Activated CD8-positive, alpha-beta T cell treated with anti-CD3 and anti-CD28 coated beads, Interleukin-2, amount 10 ng/mL, durations not matched to agents 7 days and 5 days (primary cell): Measurements from ENCODE around the gene LRMDA. TPM values are rescaled to one million over a fixed set of nuclear protein-coding genes. Genes with fewer than 3 reads are reported as not detected.

Experiments used
- ATAC-seq: fragments of 150-1000 bp; cut with Tn5 transposase; one replicate; pipeline ENCODE4 v1.10.0; 2021; ENCODE audit warnings: moderate library complexity
- CTCF ChIA-PET: fragments of 350-600 bp; sonication (Branson Sonifier 250); formaldehyde crosslinking; loops from one replicate; lab custom pipeline; 2021; ENCODE audit warnings: antibody characterized with exemption; lab: Charles Lee
- POLR2A ChIA-PET: fragments of 350-600 bp; sonication (Branson Sonifier 250); formaldehyde crosslinking; loops from one replicate; lab custom pipeline; 2021; ENCODE audit warnings: antibody characterized with exemption; lab: Charles Lee
- DNase-seq: peaks from one replicate; pipeline ENCODE4 v3.0.0-alpha.2; 2020
- H3K27ac Mint-ChIP-seq: one replicate; pipeline ENCODE4 v1.8.0; 2021; ENCODE audit warnings: mild to moderate bottlenecking, mixed read lengths
- H3K27me3 Mint-ChIP-seq: one replicate; pipeline ENCODE4 v1.8.0; 2021; ENCODE audit warnings: low read depth, mixed read lengths
- H3K36me3 Mint-ChIP-seq: one replicate; pipeline ENCODE4 v1.8.0; 2021; ENCODE audit warnings: low read depth, mixed read lengths
- H3K4me1 Mint-ChIP-seq: one replicate; pipeline ENCODE4 v1.8.0; 2021; ENCODE audit warnings: low read depth, mixed read lengths
- H3K4me3 Mint-ChIP-seq: one replicate; pipeline ENCODE4 v1.8.0; 2021; ENCODE audit warnings: mild to moderate bottlenecking, mixed read lengths
- H3K9me3 Mint-ChIP-seq: one replicate; pipeline ENCODE4 v1.8.0; 2022; ENCODE audit warnings: mixed read lengths; ENCODE audit not compliant: insufficient read depth
- total RNA-seq, 2 experiments: library from RNA; stranded (reverse); gene quantifications; one replicate each; pipeline ENCODE4 v1.2.3, GENCODE V29; 2021

LRMDA gene
- total RNA-seq, 2 experiments from 2014 or later, result not detected

DNA sequence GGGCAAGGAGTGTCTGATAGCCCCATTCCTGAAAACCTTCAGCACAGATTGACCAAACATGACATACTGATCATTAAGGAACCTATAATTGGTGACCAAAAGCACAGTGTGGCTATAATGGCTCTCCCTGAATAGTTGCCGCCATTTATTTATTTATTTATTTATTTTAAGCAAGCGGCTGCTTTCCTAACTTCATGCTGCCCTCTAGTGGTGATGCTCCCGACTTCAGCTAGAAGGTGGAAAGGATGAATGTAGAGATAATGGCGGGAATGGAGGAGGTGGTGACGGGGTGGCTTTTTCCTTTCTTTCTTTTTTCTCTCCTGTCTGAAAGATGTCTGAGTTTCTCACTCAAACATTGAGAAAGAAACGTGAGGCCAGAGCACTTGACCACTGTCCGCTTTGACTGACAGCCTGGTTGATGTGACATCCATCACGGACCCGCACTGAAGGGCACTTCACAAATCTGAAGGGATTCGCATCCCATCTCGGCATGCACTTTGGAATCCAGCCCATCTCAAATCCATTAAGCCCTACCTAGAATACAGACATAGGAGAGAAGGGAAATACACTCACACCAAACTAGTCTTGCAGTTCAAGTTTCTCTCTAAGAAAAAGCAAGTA, 1116.0 kb downstream of the LRMDA start:
- no peaks in the 10 kb centered on the region for H3K27me3 Mint-ChIP-seq
- ATAC-seq, result no peak
- H3K4me1 Mint-ChIP-seq, result no peaks in the 10 kb centered on the region
- ChIA-PET CTCF (no interaction called here), POLR2A (no interaction called here)
- no peaks in the 10 kb centered on the region for H3K36me3 Mint-ChIP-seq
- no peak overlapping the region for H3K4me3 Mint-ChIP-seq
- peak; percentile 68 for DNase-seq
- H3K27ac Mint-ChIP-seq, result no peak overlapping the region
- no peaks in the 10 kb centered on the region for H3K9me3 Mint-ChIP-seq

GRCh38 chr10:76548716-76549115, 1117.3 kb downstream of the LRMDA start:
- no peaks in the 10 kb centered on the region for H3K9me3 Mint-ChIP-seq
- ATAC-seq, result no peak
- H3K4me1 Mint-ChIP-seq, result no peaks in the 10 kb centered on the region
- no peaks in the 10 kb centered on the region for H3K36me3 Mint-ChIP-seq
- no peak overlapping the region for H3K4me3 Mint-ChIP-seq
- no peak overlapping the region for H3K27ac Mint-ChIP-seq
- no peaks in the 10 kb centered on the region for H3K27me3 Mint-ChIP-seq
- POLR2A ChIA-PET, result no interaction called here
- DNase-seq, result no peak
- CTCF ChIA-PET, result no interaction called here

DNA sequence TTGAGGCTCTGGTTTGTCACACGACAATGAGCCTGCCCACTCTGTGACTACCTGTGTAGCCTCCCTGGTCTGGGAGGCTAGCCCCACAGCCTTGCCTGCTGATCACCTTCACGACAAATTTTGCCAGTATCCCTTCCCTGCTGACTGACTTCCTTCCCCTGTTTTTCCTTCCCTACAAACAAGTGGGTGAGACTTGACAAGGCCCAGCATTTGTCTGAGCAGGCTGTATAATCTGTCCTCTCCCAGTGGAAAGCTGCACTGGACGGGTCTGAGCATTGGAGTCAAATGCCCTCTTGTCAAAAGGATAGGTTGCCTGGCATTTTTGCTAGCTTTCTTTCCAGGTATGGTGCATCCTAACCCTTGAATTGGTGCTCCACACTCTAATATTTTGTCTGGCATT, 1117.7 kb downstream of the LRMDA start:
- ATAC-seq (no peak), DNase-seq (no peak)
- H3K27ac Mint-ChIP-seq, result no peak overlapping the region
- H3K9me3 Mint-ChIP-seq, result no peaks in the 10 kb centered on the region
- no peak overlapping the region for H3K4me3 Mint-ChIP-seq
- CTCF ChIA-PET, result no interaction called here
- no peaks in the 10 kb centered on the region for H3K27me3 Mint-ChIP-seq
- H3K4me1 Mint-ChIP-seq, result no peaks in the 10 kb centered on the region
- no peaks in the 10 kb centered on the region for H3K36me3 Mint-ChIP-seq
- POLR2A ChIA-PET, result no interaction called here

DNA sequence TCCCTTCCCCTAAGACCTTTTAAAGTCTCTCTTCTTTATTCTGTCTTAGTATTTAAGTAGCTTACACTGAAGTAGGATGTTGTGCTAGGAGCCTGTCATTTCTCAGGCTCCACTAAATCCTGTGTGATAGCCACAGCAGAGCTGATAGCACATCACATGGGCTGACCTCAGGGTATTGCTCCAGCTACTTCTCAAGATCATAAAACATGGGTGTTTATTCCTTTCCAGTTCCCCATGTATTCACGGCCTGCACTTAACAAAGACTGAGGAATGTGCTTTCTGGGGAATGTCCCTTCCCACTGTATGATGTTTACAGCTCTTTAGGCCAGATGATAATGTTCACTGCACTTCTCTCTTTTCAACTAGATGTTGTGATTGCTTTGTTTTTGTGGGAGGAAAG, 1119.4 kb downstream of the LRMDA start:
- ATAC-seq (no peak), DNase-seq (no peak)
- Mint-ChIP-seq H3K4me3 (no peak overlapping the region), H3K9me3 (no peaks in the 10 kb centered on the region), H3K36me3 (no peaks in the 10 kb centered on the region), H3K27ac (no peak overlapping the region), H3K27me3 (no peaks in the 10 kb centered on the region), H3K4me1 (no peaks in the 10 kb centered on the region)
- ChIA-PET CTCF (no interaction called here), POLR2A (no interaction called here)

DNA sequence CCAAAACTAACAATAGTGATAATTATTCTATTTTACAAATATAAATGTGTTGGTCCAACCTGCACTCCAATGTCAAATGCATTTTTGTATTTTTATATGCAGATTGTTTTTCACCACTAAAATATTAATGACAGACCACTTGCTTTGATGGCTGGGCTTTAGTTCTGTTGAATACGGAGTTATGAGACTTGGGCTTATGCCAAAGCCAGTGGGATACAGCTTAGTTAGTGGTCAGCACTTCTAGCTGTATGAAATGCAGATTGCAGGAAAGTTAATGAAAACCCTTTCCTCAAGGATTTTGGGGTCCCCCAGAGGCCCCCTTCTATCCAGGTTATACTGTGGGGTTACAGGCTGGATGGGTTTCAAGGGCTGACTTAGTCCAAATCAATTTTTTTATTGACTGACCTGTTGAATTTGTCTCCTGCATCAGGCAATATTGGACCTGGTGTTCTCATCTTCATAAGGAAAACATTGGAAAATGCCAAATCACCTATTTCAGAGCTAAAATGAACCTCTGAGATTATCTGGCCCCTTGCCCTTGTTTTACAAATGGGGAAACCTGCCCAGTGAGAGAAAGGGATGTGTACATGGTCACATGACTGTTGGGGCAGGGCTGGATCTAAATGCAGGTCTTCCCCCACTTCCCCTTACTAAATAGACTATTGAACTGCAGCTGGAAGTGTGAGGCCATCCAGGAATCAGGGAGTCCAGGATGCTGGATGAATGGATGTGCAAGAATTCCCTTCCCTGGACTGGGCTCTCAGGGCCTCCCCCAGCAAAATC, 1120.9 kb downstream of the LRMDA start:
- Mint-ChIP-seq H3K4me1 (no peaks in the 10 kb centered on the region), H3K36me3 (no peaks in the 10 kb centered on the region), H3K27me3 (no peaks in the 10 kb centered on the region), H3K27ac (no peak overlapping the region), H3K9me3 (no peaks in the 10 kb centered on the region), H3K4me3 (no peak overlapping the region)
- no peak for ATAC-seq
- ChIA-PET POLR2A (no interaction called here), CTCF (no interaction called here)
- no peak for DNase-seq

GRCh38 chr10:76553263-76554032, 1122.0 kb downstream of the LRMDA start:
- Mint-ChIP-seq H3K27ac (no peak overlapping the region), H3K27me3 (no peaks in the 10 kb centered on the region), H3K9me3 (no peaks in the 10 kb centered on the region), H3K4me1 (no peaks in the 10 kb centered on the region), H3K36me3 (no peaks in the 10 kb centered on the region), H3K4me3 (no peak overlapping the region)
- ChIA-PET CTCF (no interaction called here), POLR2A (no interaction called here)
- no peak for ATAC-seq
- DNase-seq, result no peak

GRCh38 chr10:76554033-76554408, 1122.6 kb downstream of the LRMDA start:
- no peaks in the 10 kb centered on the region for H3K27me3 Mint-ChIP-seq
- ATAC-seq, result no peak
- no peak for DNase-seq
- no peaks in the 10 kb centered on the region for H3K36me3 Mint-ChIP-seq
- CTCF ChIA-PET, result no interaction called here
- H3K4me3 Mint-ChIP-seq, result no peak overlapping the region
- H3K4me1 Mint-ChIP-seq, result no peaks in the 10 kb centered on the region
- POLR2A ChIA-PET, result no interaction called here
- H3K9me3 Mint-ChIP-seq, result no peaks in the 10 kb centered on the region
- H3K27ac Mint-ChIP-seq, result no peak overlapping the region

- H3K36me3 Mint-ChIP-seq, result no peaks in the 10 kb centered on the region
- no peak for DNase-seq
- H3K9me3 Mint-ChIP-seq, result no peaks in the 10 kb centered on the region
- no peak overlapping the region for H3K4me3 Mint-ChIP-seq
- no peaks in the 10 kb centered on the region for H3K4me1 Mint-ChIP-seq
- no peak for ATAC-seq
- ChIA-PET CTCF (no interaction called here), POLR2A (no interaction called here)
- H3K27ac Mint-ChIP-seq, result no peak overlapping the region
- H3K27me3 Mint-ChIP-seq, result no peaks in the 10 kb centered on the region
These were observed 1123.1 kb downstream of the LRMDA start for GRCh38 chr10:76554478-76554877.

- no peaks in the 10 kb centered on the region for H3K27me3 Mint-ChIP-seq
- ChIA-PET POLR2A (no interaction called here), CTCF (no interaction called here)
- H3K27ac Mint-ChIP-seq, result no peak overlapping the region
- ATAC-seq, result no peak
- H3K9me3 Mint-ChIP-seq, result no peaks in the 10 kb centered on the region
- H3K4me1 Mint-ChIP-seq, result no peaks in the 10 kb centered on the region
- no peaks in the 10 kb centered on the region for H3K36me3 Mint-ChIP-seq
- no peak overlapping the region for H3K4me3 Mint-ChIP-seq
- no peak for DNase-seq
These were observed 1123.7 kb downstream of the LRMDA start for GRCh38 chr10:76555067-76555670.

DNA sequence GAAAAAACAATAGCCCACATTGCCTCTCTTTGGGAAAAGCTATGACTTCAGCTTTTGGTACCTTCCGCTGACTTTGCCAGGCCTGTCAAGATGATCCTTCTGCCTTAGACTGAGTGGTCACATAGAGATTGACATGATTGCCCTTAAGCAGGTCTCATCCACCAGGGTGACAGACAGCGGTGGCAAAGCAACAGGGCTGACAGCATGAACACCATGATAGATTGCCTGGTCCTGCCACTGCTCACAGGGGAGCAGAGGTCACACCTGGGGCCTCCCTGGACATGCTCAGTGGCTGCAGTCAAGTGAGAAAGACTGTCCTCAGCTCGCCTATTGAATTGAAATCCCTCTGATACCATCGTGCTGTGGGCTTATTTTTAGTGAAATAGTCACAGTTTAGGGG, 1125.9 kb downstream of the LRMDA start:
- DNase-seq, result no peak
- Mint-ChIP-seq H3K9me3 (no peaks in the 10 kb centered on the region), H3K27ac (no peak overlapping the region), H3K4me1 (no peaks in the 10 kb centered on the region), H3K27me3 (no peaks in the 10 kb centered on the region), H3K36me3 (no peaks in the 10 kb centered on the region), H3K4me3 (no peak overlapping the region)
- CTCF ChIA-PET, result no interaction called here
- POLR2A ChIA-PET, result no interaction called here
- no peak for ATAC-seq

GRCh38 chr10:76558586-76558985, 1127.2 kb downstream of the LRMDA start:
- no peak for ATAC-seq
- POLR2A ChIA-PET, result no interaction called here
- no peak for DNase-seq
- H3K27me3 Mint-ChIP-seq, result no peaks in the 10 kb centered on the region
- CTCF ChIA-PET, result interaction anchor here (1.1 kb wide), 1 partner anchor 12 kb away, joined by 3 read pairs; no protein-coding TSS in a partner anchor
- no peaks in the 10 kb centered on the region for H3K9me3 Mint-ChIP-seq
- no peak overlapping the region for H3K27ac Mint-ChIP-seq
- H3K4me1 Mint-ChIP-seq, result no peaks in the 10 kb centered on the region
- no peak overlapping the region for H3K4me3 Mint-ChIP-seq
- H3K36me3 Mint-ChIP-seq, result no peaks in the 10 kb centered on the region
